Neural cell (in vitro differentiated cells): ENCODE data around the gene GALR3.

ENCODE experiments used
- EP300 ChIP-seq: fragments of 450-650 bp; conservative IDR thresholded peaks from 2 replicates; pipeline ENCODE4 v1.6.1; 2014; ENCODE audit warnings: antibody characterized with exemption, mild to moderate bottlenecking, moderate library complexity; ENCODE audit not compliant: poor library complexity, severe bottlenecking
- EZH2 ChIP-seq: fragments of 200-600, 300-800 bp; shearing (Covaris generic), sonication (generic); IDR thresholded peaks from 2 replicates; pipeline ENCODE4 v1.6.1; 2014; ENCODE audit warnings: antibody characterized with exemption, low read length, borderline replicate concordance, mild to moderate bottlenecking; ENCODE audit not compliant: insufficient read depth, poor library complexity, severe bottlenecking
- TAF1 ChIP-seq: IDR thresholded peaks from 2 replicates; pipeline ENCODE4 v1.6.1; 2012; ENCODE audit warnings: low read depth
- TF ChIP-seq, protein P1 (sequence below): fragments of 450-650 bp; IDR thresholded peaks from 2 replicates; pipeline ENCODE4 v1.5.1; 2014; ENCODE audit warnings: antibody characterized with exemption, mild to moderate bottlenecking, moderate library complexity; ENCODE audit not compliant: poor library complexity, severe bottlenecking

DNA sequence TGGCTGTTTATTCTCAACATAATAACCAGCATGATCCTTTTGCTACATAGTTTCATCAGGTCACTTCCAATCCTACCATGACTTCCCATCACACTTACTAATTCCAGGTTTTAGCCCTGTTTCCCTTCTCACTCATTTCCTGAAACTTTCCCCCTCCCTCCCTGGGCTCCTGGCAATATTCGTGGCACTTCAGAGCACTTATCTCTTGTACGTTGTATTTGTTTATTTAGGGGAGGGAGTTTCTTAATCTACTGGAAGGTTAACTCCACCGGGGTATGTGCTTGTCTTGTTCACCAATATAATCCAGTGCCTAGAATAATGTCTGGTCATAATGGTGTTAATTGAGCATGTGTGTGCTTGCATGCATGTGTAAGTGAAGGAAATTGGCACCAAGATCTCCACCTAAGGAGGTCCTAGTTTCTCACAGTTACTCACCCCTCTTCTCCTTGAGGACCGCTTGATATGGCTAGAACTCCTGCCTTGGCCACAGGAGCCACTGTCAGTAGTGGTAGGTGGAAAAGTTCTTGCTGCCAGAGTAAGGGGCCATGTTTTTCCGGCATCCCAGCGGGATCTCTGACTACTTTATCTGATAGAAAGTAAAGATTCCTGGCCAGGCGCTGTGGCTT is 37.7 kb downstream of the GALR3 start:
- TF ChIP-seq, protein P1, sequence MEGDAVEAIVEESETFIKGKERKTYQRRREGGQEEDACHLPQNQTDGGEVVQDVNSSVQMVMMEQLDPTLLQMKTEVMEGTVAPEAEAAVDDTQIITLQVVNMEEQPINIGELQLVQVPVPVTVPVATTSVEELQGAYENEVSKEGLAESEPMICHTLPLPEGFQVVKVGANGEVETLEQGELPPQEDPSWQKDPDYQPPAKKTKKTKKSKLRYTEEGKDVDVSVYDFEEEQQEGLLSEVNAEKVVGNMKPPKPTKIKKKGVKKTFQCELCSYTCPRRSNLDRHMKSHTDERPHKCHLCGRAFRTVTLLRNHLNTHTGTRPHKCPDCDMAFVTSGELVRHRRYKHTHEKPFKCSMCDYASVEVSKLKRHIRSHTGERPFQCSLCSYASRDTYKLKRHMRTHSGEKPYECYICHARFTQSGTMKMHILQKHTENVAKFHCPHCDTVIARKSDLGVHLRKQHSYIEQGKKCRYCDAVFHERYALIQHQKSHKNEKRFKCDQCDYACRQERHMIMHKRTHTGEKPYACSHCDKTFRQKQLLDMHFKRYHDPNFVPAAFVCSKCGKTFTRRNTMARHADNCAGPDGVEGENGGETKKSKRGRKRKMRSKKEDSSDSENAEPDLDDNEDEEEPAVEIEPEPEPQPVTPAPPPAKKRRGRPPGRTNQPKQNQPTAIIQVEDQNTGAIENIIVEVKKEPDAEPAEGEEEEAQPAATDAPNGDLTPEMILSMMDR: no peak
- TF ChIP-seq EZH2 (no peak), TAF1 (no peak), EP300 (no peak)
